Hippocampal formation (tissue), 2 donors: Measurements from ENCODE around the gene BORCS5.
"Not testable (repeated sequence)": the region's sequence is repeated elsewhere in the genome, so short reads cannot be mapped to it uniquely, and the experiment has no call there.

Source experiments
- DNase-seq, 2 donors: peaks; one replicate each; lab custom pipeline; 2025; lab: John Stamatoyannopoulos, UW

BORCS5 gene

GRCh38 chr12:12356896-12357718, at the start of gene BORCS5:
Gene BORCS5 (plus strand): TSS chr12:12357078. CDS start chr12:12357452, 374 bp downstream.
- DNase-seq = peak; percentile 94

- DNase-seq = not testable (repeated sequence)
Observed at GRCh38 chr12:12310695-12311094, 46.2 kb upstream of the BORCS5 start.

DNA sequence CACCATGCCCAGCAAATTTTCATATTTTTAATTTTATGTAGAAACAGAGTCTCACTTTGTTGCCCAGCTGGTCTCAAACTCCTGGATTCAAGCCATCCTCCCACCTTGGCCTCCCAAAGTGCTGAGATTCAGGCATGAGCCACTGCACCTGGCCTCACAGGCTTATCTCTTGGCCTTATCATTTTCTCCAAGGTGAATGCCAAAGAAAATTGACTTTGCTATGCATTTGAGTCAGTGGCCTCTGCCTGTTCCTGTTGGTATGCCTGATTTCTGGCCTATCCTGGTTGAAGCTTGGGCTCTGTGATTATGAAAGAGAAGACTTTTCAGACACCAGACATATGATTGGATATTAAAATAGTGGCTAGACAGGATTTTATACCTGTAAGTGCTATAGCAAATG, 41.0 kb upstream of the BORCS5 start:
- DNase-seq = no peak

DNA sequence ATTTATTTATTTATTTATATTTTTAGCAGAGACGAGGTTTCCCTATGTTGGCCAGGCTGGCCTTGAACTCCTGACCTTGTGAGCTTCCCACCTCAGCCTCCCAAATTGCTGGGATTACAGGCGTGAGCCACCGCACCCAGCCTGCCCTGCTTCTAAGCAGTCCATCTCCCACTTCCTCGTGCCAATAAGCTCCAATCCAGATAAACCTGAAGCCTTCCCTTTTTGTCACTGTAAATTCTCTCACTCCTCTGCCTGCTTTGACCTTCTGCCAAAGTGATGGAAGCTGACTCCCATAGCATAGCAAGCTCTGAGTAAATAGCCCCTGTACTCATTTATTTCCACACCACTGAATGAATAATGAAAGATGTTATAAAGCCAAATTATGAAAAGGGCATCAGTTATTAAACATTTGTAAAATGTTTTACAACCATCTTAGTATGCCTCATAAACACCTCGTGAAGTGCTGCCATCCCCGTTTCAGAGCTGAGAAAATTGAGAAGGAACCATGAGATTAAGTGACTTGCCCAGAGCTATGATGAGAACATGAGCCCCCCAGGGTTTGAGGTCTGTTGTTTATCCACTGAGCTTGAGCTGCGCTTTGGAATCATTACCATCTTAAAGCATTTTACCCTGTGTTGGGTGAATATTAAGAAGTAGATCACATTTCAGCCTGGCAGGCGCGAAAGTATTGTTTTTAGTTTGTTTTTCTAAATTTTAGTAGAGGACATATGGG, 37.3 kb upstream of the BORCS5 start:
- peak in 1 of 2 donors; percentile 50 for DNase-seq

DNA sequence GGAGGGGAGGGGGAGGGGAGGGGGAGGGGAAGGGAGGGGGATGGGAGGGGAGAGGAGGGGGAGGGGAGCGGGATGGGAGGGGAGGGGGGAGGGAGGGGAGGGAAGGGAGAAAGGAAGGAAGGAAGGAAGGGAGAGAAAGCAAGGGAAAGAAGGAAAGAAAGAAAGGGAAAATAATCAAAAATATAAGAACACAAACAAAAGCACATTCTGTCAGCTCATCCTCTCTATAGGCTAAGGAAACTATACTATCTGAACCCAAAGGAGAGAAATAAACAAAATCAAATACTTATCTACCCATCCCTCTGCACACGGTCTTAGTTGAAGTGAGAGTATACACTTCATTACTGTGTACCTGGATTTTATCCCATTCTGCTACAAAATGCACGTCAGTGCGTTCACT, 33.8 kb upstream of the BORCS5 start:
- no peak for DNase-seq

- no peak for DNase-seq
Observed at GRCh38 chr12:12323591-12323990, 33.3 kb upstream of the BORCS5 start.

DNA sequence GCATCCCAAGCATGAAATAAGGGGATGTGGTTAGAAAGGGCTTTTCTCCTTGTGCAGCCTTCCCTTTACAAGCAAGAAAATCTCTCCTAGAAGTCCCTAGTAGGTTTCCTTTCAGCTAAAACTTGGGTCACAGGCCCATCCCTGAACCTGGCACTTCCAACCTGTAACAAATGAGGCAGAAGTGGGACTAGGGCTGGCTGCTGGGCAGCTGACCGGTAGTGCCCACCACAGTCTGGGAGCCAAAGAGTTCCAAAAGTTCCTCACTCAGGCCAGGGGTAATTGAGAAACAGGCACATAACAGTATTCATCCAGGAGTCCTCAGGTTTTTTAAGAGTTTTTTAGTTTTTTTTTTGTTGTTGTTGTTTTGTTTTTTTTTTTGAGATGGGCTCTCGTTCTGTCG, 30.6 kb upstream of the BORCS5 start:
- DNase-seq = no peak

GRCh38 chr12:12327802-12328201, 29.1 kb upstream of the BORCS5 start:
- DNase-seq = peak in 1 of 2 donors; percentile 78

DNA sequence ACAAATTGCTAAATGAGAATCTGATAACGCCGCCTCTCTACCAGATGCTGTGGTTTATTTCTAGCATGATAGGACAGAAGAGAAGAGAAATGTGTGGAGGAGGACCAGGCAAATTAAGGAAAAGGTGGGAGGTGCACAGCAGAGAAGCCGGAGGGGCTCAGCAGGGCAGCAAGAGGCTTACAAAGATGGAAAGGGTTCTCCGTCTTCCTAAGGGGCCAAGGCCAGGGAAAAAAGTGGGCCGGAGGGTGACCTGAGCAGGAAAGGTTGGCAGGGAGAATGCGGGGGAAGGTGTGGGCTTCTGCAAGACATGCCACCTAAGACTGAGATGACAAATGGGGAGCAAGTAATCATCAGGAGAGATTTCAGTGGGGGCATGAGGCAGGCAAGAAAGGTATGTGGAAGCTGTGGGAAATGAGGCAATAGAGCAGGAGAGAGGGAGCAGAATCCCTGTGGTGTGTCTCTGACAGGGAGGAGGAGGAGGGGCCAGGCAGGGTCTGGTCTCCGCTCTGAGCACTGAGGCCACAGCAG, 25.6 kb upstream of the BORCS5 start:
- DNase-seq = no peak

DNA sequence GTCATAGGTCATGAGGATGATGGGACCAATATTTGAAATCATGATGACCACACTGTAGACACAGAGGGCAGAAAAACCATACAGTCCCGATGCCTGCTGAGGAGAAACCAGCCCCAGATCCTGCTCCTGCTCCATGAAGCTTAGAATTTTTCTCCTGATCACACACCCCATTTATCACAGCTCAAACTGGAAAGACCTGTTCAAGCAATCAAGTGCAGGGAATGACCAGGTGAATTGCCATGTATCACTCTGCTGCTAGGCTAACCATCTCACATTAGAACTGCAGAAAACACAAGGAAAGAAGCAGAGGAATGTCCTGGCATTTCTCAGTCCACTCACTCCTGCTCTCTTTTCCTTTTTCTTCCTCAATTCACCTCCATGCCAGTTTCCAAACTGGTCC, 25.0 kb upstream of the BORCS5 start:
- no peak for DNase-seq

DNA sequence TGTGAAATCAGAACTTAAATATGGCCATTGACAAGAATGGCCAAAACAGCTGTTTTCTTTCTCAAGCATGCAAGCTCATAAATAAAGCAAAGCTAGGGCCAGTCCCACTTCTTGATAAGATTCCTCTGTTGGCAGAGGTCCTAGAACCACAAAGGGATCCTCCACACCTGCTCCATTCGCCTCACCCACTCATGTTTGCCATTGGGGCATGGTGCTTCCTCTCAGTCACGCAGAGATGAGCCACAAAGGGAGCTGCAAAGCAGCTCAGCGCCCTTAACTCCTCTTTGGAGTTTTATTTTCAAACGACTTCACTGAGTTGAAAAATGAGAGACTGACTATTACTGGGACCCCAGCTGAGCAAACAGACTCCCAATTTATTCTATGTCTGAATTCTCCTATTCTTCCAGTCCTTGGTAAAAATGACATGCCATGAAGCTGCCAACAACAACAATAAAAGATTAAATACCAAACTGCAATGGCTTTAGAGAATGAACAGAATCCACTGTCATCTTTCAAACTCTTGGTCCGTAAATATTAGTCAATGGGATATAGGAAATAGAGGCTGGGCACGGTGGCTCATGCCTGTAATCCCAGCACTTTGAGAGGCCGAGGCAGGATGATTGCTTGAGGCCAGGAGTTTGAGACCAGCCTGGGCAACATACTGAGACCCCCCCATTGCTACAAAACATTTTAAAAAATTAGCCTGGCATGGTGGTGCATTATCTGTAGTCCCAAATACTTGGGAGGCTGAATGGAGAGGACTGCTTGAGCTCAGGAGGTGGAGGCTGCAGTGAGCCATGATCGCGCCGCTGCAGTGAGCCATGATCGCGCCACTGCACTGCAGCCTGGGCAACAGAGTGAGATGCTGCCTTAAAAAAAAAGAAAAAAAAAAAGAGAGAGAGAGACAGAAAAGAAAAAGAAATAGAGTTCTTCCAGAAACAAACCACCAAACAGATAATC, 23.2 kb upstream of the BORCS5 start:
- no peak for DNase-seq

- no peak for DNase-seq
Observed at GRCh38 chr12:12334367-12335040, 22.4 kb upstream of the BORCS5 start.

- no peak for DNase-seq
Observed at GRCh38 chr12:12336049-12336411, 20.8 kb upstream of the BORCS5 start.

- no peak for DNase-seq
Observed at GRCh38 chr12:12336511-12336910, 20.4 kb upstream of the BORCS5 start.

GRCh38 chr12:12338527-12339168, 18.2 kb upstream of the BORCS5 start:
- no peak for DNase-seq

DNA sequence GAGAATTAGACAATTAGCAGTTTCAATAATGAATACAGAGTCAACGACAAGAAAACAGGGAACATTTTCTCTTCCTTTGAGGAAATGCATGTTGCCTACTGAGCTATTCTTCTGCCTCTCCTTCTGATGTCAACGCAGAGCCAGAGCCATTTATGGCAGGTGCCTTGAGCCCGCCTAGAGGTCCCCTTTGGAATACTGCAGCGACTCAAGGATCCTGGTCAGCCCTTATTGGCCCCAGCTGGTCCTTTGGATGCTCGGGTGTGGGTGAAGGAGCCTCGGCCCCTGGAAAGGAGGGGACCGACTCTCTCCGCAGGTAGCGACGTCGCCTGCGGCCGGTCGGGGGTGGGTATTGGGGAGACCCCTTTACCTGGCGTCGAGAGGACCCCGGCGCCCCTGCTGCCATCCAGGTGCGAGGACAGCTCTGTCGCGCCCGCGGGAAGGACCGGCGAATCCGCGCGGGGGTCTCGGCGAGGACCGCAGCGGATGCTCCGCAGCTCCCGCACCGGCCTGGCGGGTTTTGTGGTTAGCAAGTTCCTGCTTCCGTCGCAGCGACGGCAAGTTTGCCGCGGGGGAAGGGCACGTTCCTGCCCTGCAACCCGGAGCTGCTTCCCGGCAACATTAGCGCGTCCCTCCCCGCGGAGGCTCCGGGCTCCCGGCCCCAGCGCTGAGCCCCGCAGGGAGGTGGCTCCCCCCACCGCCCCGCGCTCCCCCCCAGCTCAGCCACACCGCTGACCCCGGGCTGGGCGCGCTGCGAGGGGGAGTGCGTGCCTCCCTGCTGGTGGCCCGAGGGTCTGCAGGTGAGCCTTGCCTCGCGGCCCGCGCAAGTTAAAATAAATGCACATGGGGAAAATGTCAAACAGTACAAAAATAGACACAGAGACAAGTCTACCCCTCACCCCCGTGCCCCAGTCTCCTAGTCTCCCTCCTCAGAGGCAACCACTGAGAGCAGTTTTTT, 6.9 kb upstream of the BORCS5 start, which contains the start of gene MANSC1:
Gene MANSC1, minus strand, starts transcription at position 532 of the 955 bp plus-strand sequence. CDS start 6,928 bp downstream, outside the sequence.
- DNase-seq = peak; percentile 30 to 53

DNA sequence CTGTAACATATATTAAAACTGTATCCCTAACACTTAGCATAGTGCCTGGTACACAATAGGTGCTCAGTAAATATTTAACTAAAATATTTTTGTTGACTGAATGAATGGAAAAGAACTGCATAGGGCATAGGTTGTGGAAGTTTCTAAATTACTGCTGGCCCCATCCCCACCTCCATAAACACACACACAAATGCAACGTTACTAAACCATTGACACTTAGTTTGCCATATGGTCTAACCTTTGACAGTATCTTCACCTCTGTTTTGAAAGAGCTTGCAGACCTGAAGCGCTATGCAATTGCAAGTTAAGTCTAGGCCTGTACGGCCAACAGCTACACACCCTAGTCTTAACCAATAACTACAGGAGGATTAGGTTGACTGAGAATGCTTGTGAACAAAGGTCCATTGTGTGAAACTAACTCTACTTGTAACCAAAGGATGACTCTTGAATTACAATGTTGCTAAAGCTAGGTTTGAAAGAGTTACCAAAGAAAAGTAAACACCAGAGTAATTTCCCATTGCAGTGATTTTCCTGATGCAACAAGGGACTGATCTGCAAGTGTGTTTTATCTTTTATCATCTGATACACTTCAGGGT, 5.9 kb upstream of the BORCS5 start:
- no peak for DNase-seq

- not testable (repeated sequence) for DNase-seq
Observed at GRCh38 chr12:12351468-12352185, 5.3 kb upstream of the BORCS5 start.
